HCT116 (cell line): ENCODE results near the gene NET1. TPM values are rescaled to one million over a fixed set of nuclear protein-coding genes. Genes with fewer than 3 reads are reported as not detected.

Experiments
- ATAC-seq: fragments of 200-7000 bp; cut with Tn5 transposase; 2 replicates; pipeline ENCODE4 v1.9.1; 2020; ENCODE audit warnings: mild to moderate bottlenecking, moderate library complexity
- BruUV-seq: library from RNA; stranded (reverse); fragments of 400-500 nt; replicated peaks from 2 replicates; lab custom pipeline; 2021; lab: Mats Ljungman, UMichigan
- CTCF ChIA-PET: fragments of 300-600 bp; sonication (Branson Sonifier 250); formaldehyde crosslinking; loops from one replicate; lab custom pipeline; 2021; ENCODE audit warnings: antibody characterized with exemption; lab: Charles Lee
- POLR2A ChIA-PET: fragments of 300-600, 350-600 bp; sonication (Branson Sonifier 250); formaldehyde crosslinking; loops from one replicate; lab custom pipeline; 2021; ENCODE audit warnings: antibody characterized with exemption; lab: Charles Lee
- RAD21 ChIA-PET, 2 experiments: fragments of 300-600 bp; sonication (Branson Sonifier 250); formaldehyde crosslinking; loops; one replicate each; lab custom pipeline; 2023; ENCODE audit warnings: low total read pairs in 2 of 2; ENCODE audit not compliant: uncharacterized antibody in 2 of 2, unreplicated experiment in 2 of 2, low non-redundant PET in 1 of 2; lab: Charles Lee
- DNase-seq: peaks from one replicate; pipeline ENCODE4 v3.0.0-alpha.2; 2010; ENCODE audit warnings: low read depth, low spot score
- H2AFZ ChIP-seq: fragments of 200-600 bp; shearing (Covaris generic), sonication (generic); 2 replicates; pipeline ENCODE4 v1.6.1; 2017; ENCODE audit warnings: low read depth, mixed run types, mixed read lengths, antibody characterized with exemption, low read length; ENCODE audit not compliant: poor library complexity, severe bottlenecking
- H3K27ac ChIP-seq: 2 replicates; pipeline ENCODE4 v1.5.1; 2012; ENCODE audit warnings: low read depth, low read length
- H3K27me3 ChIP-seq: fragments of 200-600 bp; sonication (generic); 2 replicates; pipeline ENCODE4 v1.6.1; 2016; ENCODE audit warnings: mixed run types, low read length, mixed read lengths; ENCODE audit not compliant: insufficient read depth
- H3K36me3 ChIP-seq, 2 experiments: fragments of 200-500 bp in 1 of 2; fragments of 200-600 bp in 1 of 2; sonication (Bioruptor generic) in 1 of 2; sonication (generic) in 1 of 2; 2 replicates each; pipeline versions ENCODE4 v1.5.1 to v1.6.1; 2014 to 2016; ENCODE audit warnings: low read length in 2 of 2, inconsistent platforms in 1 of 2, mixed read lengths in 1 of 2, mixed run types in 1 of 2; ENCODE audit not compliant: insufficient read depth in 2 of 2, control insufficient read depth in 1 of 2
- H3K4me1 ChIP-seq, 2 experiments: fragments of 200-600 bp in 1 of 2; sonication (generic) in 1 of 2; 2 replicates each; pipeline versions ENCODE4 v1.5.1 to v1.6.1; 2012 to 2017; ENCODE audit warnings: low read length in 2 of 2, inconsistent platforms in 1 of 2, mild to moderate bottlenecking in 1 of 2, mixed read lengths in 1 of 2, mixed run types in 1 of 2, moderate library complexity in 1 of 2; ENCODE audit not compliant: insufficient read depth in 2 of 2, control insufficient read depth in 1 of 2
- H3K4me2 ChIP-seq: fragments of 200-600 bp; sonication (generic); 2 replicates; pipeline ENCODE4 v1.6.1; 2017; ENCODE audit warnings: mixed run types, low read length, mixed read lengths
- H3K4me3 ChIP-seq, 2 experiments: fragments of 200-600 bp in 1 of 2; sonication (generic) in 1 of 2; replicated peaks in 1 of 2; 2 replicates each; pipeline ENCODE4 v1.5.1; 2011 to 2016; ENCODE audit warnings: low read length in 2 of 2, control low read depth in 1 of 2, low read depth in 1 of 2, mild to moderate bottlenecking in 1 of 2, mixed read lengths in 1 of 2, mixed run types in 1 of 2
- H3K79me2 ChIP-seq: fragments of 200-600 bp; sonication (generic); 2 replicates; pipeline ENCODE4 v1.6.1; 2017; ENCODE audit warnings: mild to moderate bottlenecking, mixed run types, low read length, moderate library complexity, mixed read lengths; ENCODE audit not compliant: insufficient read depth
- H3K9ac ChIP-seq: fragments of 200-600 bp; sonication (generic); 2 replicates; pipeline ENCODE4 v1.6.1; 2016; ENCODE audit warnings: low read length, mixed read lengths
- H3K9me2 ChIP-seq: fragments of 200-600 bp; sonication (generic), shearing (Covaris generic); 2 replicates; pipeline ENCODE4 v1.6.1; 2017; ENCODE audit warnings: mixed run types, mild to moderate bottlenecking, moderate library complexity; ENCODE audit not compliant: insufficient read depth
- H3K9me3 ChIP-seq, 2 experiments: fragments of 200-500 bp in 1 of 2; fragments of 200-600 bp in 1 of 2; sonication (Bioruptor generic) in 1 of 2; sonication (generic) in 1 of 2; 2 replicates each; pipeline ENCODE4 v1.6.1; 2014 to 2017; ENCODE audit warnings: low read length in 2 of 2, mixed read lengths in 2 of 2, inconsistent platforms in 1 of 2, low read depth in 1 of 2, mild to moderate bottlenecking in 1 of 2, mixed run types in 1 of 2, moderate library complexity in 1 of 2; ENCODE audit not compliant: control insufficient read depth in 1 of 2, insufficient read depth in 1 of 2
- H4K20me1 ChIP-seq: fragments of 200-600 bp; sonication (generic), shearing (Covaris generic); 2 replicates; pipeline ENCODE4 v1.6.1; 2017; ENCODE audit warnings: mixed run types, mild to moderate bottlenecking, moderate library complexity; ENCODE audit not compliant: insufficient read depth
- CEBPB ChIP-seq: IDR thresholded peaks from 2 replicates; pipeline ENCODE4 v1.6.1; 2012; ENCODE audit warnings: low read depth
- EGR1 ChIP-seq: IDR thresholded peaks from 2 replicates; pipeline ENCODE4 v1.6.1; 2012; ENCODE audit warnings: low read depth
- ELF1 ChIP-seq: IDR thresholded peaks from 2 replicates; pipeline ENCODE4 v1.6.1; 2012; ENCODE audit warnings: low read depth, borderline replicate concordance
- EZH2 ChIP-seq: fragments of 200-600 bp; sonication (generic); IDR thresholded peaks from 2 replicates; pipeline ENCODE4 v1.6.1; 2017; ENCODE audit warnings: antibody characterized with exemption, mixed run types
- FOSL1 ChIP-seq: IDR thresholded peaks from 2 replicates; pipeline ENCODE4 v1.6.1; 2012; ENCODE audit warnings: low read depth
- JUND ChIP-seq: IDR thresholded peaks from 2 replicates; pipeline ENCODE4 v1.6.1; 2012
- POLR2A ChIP-seq: IDR thresholded peaks from 2 replicates; pipeline ENCODE4 v1.7.0; 2011; ENCODE audit warnings: borderline replicate concordance; ENCODE audit not compliant: insufficient read depth, insufficient read length; ENCODE audit errors: extremely low read depth
- POLR2AphosphoS5 ChIP-seq: IDR thresholded peaks from 2 replicates; pipeline ENCODE4 v1.6.1; 2011; ENCODE audit warnings: mild to moderate bottlenecking, low read depth, low read length, moderate library complexity
- RAD21 ChIP-seq: IDR thresholded peaks from 2 replicates; pipeline ENCODE4 v1.6.1; 2012; ENCODE audit warnings: low read depth, mild to moderate bottlenecking
- REST ChIP-seq: IDR thresholded peaks from 2 replicates; pipeline ENCODE4 v1.6.1; 2012; ENCODE audit warnings: low read depth
- SIN3A ChIP-seq: IDR thresholded peaks from 2 replicates; pipeline ENCODE4 v1.6.1; 2012; ENCODE audit warnings: low read depth
- SRF ChIP-seq: IDR thresholded peaks from 2 replicates; pipeline ENCODE4 v1.6.1; 2012; ENCODE audit warnings: low read depth
- TCF7L2 ChIP-seq: IDR thresholded peaks from 2 replicates; pipeline ENCODE4 v1.7.0; 2011; ENCODE audit warnings: borderline replicate concordance, inconsistent platforms; ENCODE audit not compliant: insufficient read depth, insufficient read length; ENCODE audit errors: extremely low read depth
- YY1 ChIP-seq: IDR thresholded peaks from 2 replicates; pipeline ENCODE4 v1.6.1; 2011; ENCODE audit warnings: low read length, low read depth, moderate library complexity, mild to moderate bottlenecking; ENCODE audit not compliant: insufficient replicate concordance; ENCODE audit errors: extremely low read depth
- ZNF274 ChIP-seq: fragments of 200-500 bp; sonication (Bioruptor generic); IDR thresholded peaks from 2 replicates; pipeline ENCODE4 v1.6.1; 2014; ENCODE audit warnings: mild to moderate bottlenecking, low read depth, low read length, inconsistent platforms
- intact Hi-C: fragments of 100-400 bp; cut with micrococcal nuclease; formaldehyde crosslinking; loops from 2 replicates; pipeline ENCODE4 v1.10.0; 2022
- total RNA-seq: library from RNA; stranded (reverse); gene quantifications from one replicate; pipeline ENCODE4 v1.2.1, GENCODE V29; 2021; ENCODE audit not compliant: unreplicated experiment
- TF ChIP-seq, protein P1 (sequence below): IDR thresholded peaks from 2 replicates; pipeline ENCODE4 v1.6.1; 2011; ENCODE audit warnings: mild to moderate bottlenecking, low read length, moderate library complexity; ENCODE audit not compliant: insufficient replicate concordance; ENCODE audit errors: extremely low read depth
- TF ChIP-seq, protein P2 (sequence below): IDR thresholded peaks from 2 replicates; pipeline ENCODE4 v1.6.1; 2012

Gene NET1
- total RNA-seq, 1 experiment from 2014 or later = 51.2 TPM

GRCh38 chr10:5381187-5381586 lies 31.2 kb upstream of the NET1 start:
- TF ChIP-seq FOSL1 (no peak), RAD21 (no peak), SIN3A (no peak), JUND (no peak)
- TF ChIP-seq, protein P1, sequence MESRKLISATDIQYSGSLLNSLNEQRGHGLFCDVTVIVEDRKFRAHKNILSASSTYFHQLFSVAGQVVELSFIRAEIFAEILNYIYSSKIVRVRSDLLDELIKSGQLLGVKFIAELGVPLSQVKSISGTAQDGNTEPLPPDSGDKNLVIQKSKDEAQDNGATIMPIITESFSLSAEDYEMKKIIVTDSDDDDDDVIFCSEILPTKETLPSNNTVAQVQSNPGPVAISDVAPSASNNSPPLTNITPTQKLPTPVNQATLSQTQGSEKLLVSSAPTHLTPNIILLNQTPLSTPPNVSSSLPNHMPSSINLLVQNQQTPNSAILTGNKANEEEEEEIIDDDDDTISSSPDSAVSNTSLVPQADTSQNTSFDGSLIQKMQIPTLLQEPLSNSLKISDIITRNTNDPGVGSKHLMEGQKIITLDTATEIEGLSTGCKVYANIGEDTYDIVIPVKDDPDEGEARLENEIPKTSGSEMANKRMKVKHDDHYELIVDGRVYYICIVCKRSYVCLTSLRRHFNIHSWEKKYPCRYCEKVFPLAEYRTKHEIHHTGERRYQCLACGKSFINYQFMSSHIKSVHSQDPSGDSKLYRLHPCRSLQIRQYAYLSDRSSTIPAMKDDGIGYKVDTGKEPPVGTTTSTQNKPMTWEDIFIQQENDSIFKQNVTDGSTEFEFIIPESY = no peak
- DNase-seq (no peak), ATAC-seq (no peak)
- no peak overlapping the region for H3K9ac ChIP-seq
- no peaks in the 10 kb centered on the region for H3K9me2 ChIP-seq
- no peaks in the 10 kb centered on the region for H3K9me3 ChIP-seq
- no peak overlapping the region for H2AFZ ChIP-seq
- no TSS peak for BruUV-seq
- ChIA-PET CTCF (no interaction called here), RAD21 (no interaction called here), POLR2A (no interaction called here)
- H3K4me2 ChIP-seq = no peak overlapping the region
- H3K36me3 ChIP-seq = no peaks in the 10 kb centered on the region
- no peak overlapping the region for H3K27ac ChIP-seq
- H3K4me3 ChIP-seq = no peak overlapping the region
- no peaks in the 10 kb centered on the region for H3K79me2 ChIP-seq
- no peaks in the 10 kb centered on the region for H3K4me1 ChIP-seq
- no peaks in the 10 kb centered on the region for H4K20me1 ChIP-seq
- intact Hi-C loops = no loop called here
- H3K27me3 ChIP-seq = no peaks in the 10 kb centered on the region

- intact Hi-C loops = no loop called here
- POLR2A ChIA-PET = no interaction called here
- TF ChIP-seq EZH2 (no peak), POLR2AphosphoS5 (no peak), ELF1 (no peak), CEBPB (no peak), POLR2A (no peak), SRF (no peak), REST (no peak), SIN3A (no peak), EGR1 (no peak), RAD21 (no peak), JUND (no peak), ZNF274 (no peak), TCF7L2 (no peak), YY1 (no peak)
- TF ChIP-seq, protein P2, sequence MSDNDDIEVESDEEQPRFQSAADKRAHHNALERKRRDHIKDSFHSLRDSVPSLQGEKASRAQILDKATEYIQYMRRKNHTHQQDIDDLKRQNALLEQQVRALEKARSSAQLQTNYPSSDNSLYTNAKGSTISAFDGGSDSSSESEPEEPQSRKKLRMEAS = no peak
These were observed 27.1 kb upstream of the NET1 start for GRCh38 chr10:5385224-5385623.

More at GRCh38 chr10:5385224-5385623, 27.1 kb upstream of the NET1 start:
- no peaks in the 10 kb centered on the region for H4K20me1 ChIP-seq
- no peak overlapping the region for H3K4me3 ChIP-seq
- H3K27me3 ChIP-seq = no peaks in the 10 kb centered on the region
- no peaks in the 10 kb centered on the region for H3K79me2 ChIP-seq
- no peak overlapping the region for H3K4me2 ChIP-seq
- H3K9ac ChIP-seq = no peak overlapping the region
- H3K4me1 ChIP-seq = no peaks in the 10 kb centered on the region
- no peak overlapping the region for H2AFZ ChIP-seq
- no peak overlapping the region for H3K27ac ChIP-seq
- ChIA-PET CTCF (no interaction called here), RAD21 (no interaction called here)
- peaks cover 2 to 6% of the 10 kb centered on the region in 2 experiments; a peak in 2 of 4 replicates for H3K9me3 ChIP-seq
- no peaks in the 10 kb centered on the region for H3K36me3 ChIP-seq
- no peaks in the 10 kb centered on the region for H3K9me2 ChIP-seq
- ATAC-seq = no peak
- no TSS peak for BruUV-seq
- no peak for DNase-seq
